NK-92 (cell line): Measurements from ENCODE around the gene TMEM132A.

ENCODE experiments used
- DNase-seq: peaks from one replicate; lab custom pipeline; 2025; ENCODE audit not compliant: unreplicated experiment; lab: John Stamatoyannopoulos, UW

The TMEM132A gene

DNA sequence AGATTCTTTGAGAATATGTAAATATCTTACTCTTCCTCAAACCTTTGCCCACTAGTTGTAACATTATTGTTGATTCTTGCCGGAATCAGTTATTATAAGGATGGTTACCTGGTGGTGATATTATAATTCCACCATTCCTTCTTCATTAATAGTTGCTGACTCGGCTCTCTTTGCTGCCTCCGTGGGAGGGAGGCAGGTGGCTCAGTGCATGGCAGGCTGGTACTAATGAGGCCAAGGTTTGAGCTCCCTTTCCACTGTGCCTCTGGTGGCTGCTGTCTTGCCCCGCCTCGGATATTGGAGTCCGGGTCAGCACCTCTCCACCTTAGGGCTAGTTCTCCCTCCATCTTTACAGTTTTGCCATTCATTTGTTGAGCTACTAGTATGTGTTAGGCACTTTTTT, 59.9 kb downstream of the TMEM132A start:
- DNase-seq: no peak

GRCh38 chr11:60984636-60985035, 60.4 kb downstream of the TMEM132A start:
- DNase-seq: no peak

GRCh38 chr11:60985501-60985900, 61.2 kb downstream of the TMEM132A start:
- DNase-seq: no peak

DNA sequence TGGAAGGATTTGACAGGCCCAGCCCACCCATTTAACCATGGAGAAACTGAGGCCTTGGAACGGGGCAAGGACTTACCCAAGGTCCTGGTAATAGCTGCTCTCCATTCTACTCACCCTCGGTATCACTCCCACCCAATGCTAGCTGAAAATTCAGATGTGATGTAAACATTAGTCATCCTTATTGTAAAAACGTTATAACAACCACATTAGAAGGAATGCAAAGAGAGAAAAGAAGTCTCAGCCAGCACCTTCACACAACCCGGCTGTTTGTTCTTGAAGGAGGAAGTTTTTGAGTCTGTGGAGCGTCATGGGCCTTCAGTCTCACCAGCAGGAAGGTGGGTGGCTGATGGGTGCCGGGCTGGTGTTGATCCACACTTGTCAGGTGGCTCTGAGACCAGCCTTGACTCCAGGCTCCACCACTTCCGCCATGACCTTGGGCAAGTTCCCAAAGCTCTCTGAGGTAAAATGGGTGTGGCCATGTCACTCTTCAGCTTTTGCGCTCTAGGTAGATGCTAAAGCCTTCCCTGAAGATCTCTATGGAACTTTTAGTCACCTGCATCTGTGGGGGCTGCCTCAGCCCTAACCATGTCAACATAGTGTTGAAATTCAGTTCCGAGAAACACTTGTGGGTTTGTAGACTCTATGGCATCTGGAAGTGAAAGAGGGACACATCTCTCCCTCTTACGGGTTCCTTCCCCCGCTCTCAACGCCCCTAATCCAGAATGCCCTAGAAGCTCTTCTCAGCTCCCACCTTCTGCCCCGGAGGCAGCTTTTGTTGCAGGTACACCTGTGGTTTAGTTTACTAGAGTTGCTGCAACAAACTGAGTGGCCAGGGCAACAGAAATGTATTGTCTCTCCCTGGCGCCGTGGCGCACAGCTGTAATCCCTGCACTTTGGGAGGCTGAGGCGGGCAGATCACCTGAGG, 62.0 kb downstream of the TMEM132A start:
- DNase-seq: peak; percentile 53
